GM12872 (cell line): ENCODE results near the gene F10.

ENCODE experiments used
- TF ChIP-seq, protein P1 (sequence below): IDR thresholded peaks from 3 replicates; pipeline ENCODE4 v1.5.1; 2011; ENCODE audit warnings: low read depth, mild to moderate bottlenecking, low read length, moderate library complexity; ENCODE audit not compliant: insufficient read depth

F10 gene

DNA sequence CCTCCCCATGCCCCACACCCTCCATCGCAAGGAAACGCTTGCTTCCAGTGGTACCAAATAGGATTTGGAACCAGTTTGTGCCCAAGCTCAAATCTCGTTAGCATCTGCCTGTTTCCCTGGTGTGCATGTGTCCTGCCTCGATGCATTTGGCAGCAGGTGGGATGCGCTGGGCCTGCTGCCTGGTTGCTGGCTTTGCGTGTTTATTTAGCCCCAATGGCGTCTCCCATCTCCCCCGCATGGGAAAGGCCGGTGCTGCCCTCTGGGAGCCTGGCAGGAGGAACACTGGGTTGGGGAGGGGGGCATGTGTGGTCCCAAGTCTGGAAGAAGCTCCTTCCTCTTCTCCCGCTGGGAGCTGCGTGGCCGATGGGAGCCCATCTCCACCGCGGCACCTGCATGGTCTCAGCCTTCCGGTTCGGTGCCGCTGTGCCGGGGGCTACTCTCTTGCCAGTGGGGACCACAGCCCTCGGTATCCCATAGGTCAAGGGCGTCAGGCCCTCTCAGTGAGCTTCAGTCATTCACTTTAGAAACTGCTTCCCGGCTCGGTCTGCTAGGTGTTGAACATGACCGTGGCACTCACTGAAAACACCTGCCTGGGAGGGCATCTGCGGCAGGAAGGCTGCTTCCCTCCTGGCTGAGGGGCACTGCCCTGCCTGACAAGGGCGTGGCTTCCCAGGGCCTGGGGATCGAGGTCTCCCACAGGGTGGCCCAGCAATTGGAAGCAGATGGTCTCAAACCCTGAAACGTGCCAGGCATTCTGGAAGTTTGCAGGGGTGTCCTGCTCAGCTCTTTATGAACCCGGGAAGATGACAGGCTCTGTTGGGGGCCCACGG is 28.8 kb upstream of the F10 start:
- TF ChIP-seq, protein P1, sequence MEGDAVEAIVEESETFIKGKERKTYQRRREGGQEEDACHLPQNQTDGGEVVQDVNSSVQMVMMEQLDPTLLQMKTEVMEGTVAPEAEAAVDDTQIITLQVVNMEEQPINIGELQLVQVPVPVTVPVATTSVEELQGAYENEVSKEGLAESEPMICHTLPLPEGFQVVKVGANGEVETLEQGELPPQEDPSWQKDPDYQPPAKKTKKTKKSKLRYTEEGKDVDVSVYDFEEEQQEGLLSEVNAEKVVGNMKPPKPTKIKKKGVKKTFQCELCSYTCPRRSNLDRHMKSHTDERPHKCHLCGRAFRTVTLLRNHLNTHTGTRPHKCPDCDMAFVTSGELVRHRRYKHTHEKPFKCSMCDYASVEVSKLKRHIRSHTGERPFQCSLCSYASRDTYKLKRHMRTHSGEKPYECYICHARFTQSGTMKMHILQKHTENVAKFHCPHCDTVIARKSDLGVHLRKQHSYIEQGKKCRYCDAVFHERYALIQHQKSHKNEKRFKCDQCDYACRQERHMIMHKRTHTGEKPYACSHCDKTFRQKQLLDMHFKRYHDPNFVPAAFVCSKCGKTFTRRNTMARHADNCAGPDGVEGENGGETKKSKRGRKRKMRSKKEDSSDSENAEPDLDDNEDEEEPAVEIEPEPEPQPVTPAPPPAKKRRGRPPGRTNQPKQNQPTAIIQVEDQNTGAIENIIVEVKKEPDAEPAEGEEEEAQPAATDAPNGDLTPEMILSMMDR, result no peak

DNA sequence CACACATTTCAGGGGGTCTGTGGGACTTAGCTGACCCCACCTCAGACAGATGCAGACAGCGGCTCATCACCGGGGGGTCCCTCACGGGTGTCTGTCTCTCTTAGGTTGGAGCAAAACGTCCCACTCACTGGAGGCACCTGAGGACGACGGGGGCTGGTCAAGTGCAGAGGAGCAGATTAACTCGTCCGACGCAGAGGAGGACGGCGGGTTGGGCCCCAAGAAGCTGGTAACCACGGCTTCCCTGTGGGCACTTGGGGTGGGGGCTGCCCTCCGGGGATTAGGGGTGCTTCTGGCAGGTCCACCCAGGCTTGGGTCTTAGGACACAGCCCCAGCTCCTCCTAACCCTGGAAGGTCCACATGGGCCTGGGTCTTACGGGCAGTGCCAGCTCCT is 28.2 kb upstream of the F10 start:
- TF ChIP-seq, protein P1, result no peak

DNA sequence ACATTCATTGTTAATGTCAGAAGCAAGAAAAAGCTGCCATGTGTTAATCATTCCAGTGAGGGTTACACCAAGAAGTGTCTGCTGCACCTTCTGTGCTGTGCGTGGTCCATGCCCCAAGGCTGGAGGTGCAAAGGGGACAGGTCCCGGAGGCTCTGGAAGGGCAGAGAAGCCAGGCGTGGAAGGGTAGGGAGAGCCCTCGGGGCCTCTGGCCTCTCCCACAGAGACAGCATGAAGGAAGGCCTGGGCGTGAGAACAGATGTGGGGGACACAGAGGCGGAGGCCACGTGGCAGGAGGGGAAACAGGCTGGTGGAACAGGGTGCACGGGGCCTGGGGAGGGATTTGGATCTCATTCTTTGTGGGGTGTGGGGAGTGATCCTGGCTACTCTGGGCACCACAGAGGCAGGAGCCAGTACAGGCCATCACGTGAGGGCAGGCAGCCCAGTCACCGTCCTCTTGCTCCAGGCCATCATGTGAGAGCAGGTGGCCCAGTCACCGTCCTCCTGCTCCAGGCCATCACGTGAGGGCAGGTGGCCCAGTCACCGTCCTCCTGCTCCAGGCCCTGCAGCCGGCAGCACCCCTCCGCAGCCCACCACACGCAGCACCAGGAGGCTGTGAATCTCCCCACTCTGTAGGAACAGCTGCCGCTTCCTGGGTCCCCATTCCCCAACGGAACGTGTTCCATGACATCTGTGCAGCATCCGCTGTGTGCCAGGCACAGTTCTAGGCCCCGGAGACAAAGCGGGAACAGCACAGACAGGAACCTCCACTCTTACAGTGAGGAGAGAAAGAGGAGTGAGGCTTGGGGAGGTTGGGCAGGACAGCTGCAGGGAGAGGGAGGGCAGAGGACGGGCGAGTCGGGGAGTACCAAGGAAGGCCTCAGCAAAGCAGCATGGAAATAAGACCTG is 27.2 kb upstream of the F10 start:
- TF ChIP-seq, protein P1, result no peak

DNA sequence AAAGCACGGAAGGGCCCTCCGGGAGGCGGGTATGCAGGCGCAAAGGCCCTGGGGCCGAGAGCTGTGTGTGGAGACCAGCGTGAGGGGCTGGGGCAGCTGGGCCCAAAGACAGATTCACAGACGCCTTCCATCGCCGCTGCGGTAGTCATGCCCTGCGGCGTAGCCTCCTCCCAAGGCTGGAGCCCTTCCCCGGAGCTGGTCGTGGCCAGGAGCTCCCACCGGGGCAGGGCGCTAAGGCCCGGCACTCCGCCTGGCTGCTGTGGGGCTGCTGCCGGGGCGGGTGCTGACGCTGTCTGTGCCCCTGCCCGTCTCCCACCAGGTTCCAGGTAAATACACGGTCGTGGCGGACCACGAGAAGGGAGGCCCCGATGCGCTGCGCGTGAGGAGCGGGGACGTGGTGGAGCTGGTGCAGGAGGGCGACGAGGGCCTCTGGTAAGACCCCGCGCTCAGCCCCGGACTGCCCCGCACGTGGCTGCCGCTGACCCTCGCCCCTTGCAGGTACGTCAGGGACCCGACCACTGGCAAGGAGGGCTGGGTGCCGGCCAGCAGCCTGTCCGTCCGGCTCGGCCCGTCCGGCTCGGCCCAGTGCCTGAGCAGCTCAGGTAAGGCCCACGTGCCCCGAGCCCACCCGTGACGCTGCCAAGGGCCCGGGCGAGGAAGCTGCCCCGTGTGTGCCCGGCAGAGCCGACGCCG is 26.4 kb upstream of the F10 start:
- TF ChIP-seq, protein P1, result no peak

DNA sequence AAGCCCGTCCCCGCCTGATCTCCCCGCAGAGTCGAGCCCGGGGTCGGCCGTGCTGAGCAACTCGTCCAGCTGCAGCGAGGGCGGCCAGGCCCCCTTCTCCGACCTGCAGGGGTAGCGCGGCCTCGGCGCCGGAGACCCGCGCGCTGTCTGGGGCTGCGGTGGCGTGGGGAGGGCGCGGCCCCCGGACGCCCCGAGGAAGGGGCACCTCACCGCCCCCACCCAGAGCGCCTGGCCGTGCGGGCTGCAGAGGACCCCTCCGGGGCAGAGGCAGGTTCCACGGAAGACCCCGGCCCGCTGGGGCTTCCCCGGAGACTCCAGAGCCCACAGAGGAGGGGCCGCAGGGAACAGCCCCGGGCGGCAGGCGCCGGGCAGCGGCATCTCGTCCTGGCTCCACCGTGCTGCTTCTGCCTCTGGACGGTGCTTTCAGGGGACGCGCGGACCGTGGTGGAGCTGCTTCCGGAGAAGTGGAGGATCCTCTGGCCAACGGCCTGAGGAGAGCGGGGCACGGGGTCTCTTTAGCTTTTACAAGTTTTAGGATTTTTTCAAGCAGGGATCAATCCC is 25.8 kb upstream of the F10 start:
- TF ChIP-seq, protein P1, result no peak

DNA sequence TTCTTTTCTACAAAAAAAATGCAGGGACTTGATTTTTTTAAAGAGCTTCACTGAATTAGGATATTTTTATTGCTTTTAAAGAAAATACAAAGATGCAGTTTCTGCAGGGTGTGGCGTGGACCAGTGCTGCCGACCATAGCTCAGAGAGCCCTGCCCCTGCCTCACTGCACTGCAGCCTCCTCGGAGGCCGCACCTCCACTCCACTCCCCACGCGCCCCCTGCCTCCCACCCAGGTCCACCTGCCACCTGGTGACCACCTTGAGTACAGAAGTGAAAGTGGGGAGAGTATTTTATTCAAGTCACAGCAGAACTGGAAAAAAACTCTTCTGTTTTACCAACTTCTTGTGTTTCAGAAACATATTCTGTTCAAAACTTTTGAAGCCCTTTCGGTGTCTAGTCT is 24.9 kb upstream of the F10 start:
- TF ChIP-seq, protein P1, result no peak
